GM18858 (cell line): ENCODE results near the gene CENPP.

Experiments
- ATAC-seq: cut with Tn5 transposase; IDR thresholded peaks from one replicate; pipeline ENCODE4 v1.9.1; 2021; ENCODE audit not compliant: unreplicated experiment

The CENPP gene

DNA sequence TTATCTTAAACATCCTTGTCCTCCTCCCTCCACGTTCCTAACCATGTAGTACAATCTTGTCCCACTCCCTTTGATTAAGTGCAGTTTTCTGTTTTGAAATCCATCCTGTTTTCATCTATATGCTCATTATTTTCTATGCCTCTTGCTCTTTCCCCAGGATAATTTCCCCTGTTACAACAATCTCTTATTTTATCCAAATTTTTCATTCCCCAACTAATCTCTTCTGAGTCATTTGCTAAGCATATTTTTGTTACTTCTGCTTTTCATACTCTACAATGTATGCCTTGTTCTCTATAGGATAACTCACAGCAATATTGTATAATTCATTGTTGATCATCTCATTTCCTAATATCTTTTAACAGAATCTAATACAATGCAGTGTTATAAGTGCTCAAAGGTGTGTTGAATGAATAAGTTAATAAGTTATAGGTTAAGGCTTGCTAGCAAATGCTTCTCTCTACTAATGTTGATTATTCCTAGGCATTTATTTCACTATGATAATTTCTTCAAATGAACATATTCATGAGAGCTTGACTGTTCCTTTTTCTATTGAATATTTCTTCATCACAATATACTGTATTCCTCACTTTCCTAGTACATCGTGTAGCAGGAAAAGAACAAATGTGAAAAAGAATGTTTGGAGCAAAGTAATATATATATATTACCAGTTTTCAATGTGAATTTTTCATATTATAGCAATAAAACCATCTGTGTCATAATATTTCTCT is 97.0 kb downstream of the CENPP start:
- no peak for ATAC-seq

DNA sequence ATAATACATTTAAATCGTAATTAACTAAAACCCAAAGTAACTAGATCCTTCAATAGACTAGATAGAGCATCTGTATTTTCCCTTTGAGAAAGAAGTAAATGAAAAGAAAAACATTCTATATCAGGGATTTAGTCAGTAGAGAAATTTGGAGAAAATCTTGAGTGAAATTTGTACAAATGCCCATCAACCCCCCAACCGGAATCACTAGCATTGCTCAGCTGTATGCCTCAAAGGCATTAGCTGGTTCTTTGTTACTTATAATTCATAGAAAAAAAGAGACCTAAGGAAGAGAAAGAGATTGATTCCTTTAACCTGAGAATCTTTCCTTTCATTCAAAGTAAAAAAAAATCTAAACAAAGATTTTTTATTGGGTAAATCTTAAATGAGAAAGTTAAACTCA is 97.9 kb downstream of the CENPP start:
- no peak for ATAC-seq

GRCh38 chr9:92424340-92424739 is 98.6 kb downstream of the CENPP start, which contains the start of gene OMD:
Gene OMD, minus strand, starts transcription at chr9:92424471. Its CDS starts 6,913 bp downstream, at chr9:92417558.
- ATAC-seq = no peak

- no peak for ATAC-seq
Observed at GRCh38 chr9:92425474-92425873, 99.7 kb downstream of the CENPP start.

- no peak for ATAC-seq
Observed at GRCh38 chr9:92426501-92427145, 100.9 kb downstream of the CENPP start.

- no peak for ATAC-seq
Observed at GRCh38 chr9:92429836-92430235, 104.1 kb downstream of the CENPP start.

DNA sequence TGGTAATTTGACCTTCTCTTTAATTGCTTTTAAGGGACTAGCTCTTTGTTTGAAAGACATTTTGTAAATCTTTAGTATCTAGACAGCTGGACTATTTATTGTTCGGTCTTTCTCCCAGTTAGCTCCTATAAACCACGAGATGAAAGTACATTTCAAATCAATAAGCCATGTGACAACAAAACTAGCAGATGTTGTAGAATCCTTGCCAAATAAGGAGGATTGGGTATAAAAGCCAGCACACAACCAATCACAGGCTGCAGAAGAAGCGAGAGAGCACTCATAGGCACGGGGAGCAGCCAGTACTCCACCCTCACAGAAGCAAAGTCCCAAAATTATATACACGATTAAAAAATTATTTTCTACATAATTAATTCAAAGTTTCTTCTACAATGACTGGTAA is 106.6 kb downstream of the CENPP start:
- no peak for ATAC-seq

DNA sequence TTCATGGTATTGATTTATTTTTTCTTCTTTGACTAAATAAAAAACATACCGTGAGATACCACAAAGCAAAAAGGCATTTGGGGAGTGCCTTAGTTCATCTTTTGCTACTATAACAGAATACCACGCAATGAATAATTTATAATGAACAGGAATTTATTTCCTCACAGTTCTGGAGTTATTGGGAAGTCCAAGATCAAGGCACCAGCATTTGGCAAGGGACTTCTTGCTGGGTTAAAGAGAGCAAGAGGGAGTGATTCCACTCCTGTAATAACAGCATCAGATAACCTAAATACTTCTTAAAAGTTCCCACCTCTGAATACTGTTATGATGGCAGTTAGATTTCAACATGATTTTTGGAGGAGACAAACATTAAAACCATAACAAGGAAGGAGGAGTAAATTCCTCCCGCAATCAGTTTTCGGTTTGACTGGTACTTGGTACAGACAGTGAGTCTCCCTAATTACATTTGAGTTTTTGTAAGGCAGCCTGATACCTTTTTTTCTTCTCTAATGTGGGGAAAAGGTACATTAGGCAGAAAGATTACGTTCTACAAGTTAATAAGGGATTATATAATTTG is 107.3 kb downstream of the CENPP start:
- no peak for ATAC-seq

- no peak for ATAC-seq
Observed at GRCh38 chr9:92435263-92435662, 109.5 kb downstream of the CENPP start.

- no peak for ATAC-seq
Observed at GRCh38 chr9:92438900-92439526, 113.3 kb downstream of the CENPP start.

DNA sequence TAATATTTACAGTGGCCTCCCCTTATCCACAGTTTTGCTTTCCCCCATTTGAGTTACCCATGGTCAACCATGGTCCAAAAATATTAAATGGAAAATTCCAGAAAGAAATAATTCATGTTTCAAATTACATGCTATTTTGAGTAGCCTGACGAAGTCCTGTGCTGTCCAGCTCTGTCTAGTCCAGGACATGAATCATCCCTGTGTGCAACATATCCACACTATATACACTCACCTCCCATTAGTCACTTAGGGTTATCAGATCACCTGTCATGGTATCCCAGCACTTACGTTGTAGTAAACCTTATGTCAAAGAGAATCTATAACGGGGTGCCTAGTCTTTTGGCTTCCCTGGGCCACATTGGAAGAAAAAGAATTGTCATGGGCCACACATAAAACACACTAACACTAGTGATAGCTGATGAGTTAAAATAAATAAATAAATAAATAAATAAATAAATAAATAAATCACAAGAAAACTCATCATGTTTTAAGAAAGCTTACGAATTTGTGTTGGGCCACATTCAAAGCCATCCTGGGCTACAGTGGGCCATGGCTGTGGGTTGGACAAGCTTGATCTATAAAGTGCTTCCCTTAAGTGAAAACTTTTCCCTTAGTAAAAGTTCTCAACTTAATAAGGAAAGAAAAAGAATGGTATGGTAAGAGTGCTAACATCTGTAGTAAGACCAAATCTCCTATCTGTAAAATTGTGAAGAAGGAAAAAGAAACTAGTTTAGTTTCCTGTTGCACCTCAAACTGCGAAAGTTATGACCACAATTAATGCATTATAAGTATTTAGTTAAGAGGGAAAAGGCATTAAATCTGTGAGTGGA is 114.4 kb downstream of the CENPP start:
- ATAC-seq = no peak

- no peak for ATAC-seq
Observed at GRCh38 chr9:92440751-92441046, 114.9 kb downstream of the CENPP start.

DNA sequence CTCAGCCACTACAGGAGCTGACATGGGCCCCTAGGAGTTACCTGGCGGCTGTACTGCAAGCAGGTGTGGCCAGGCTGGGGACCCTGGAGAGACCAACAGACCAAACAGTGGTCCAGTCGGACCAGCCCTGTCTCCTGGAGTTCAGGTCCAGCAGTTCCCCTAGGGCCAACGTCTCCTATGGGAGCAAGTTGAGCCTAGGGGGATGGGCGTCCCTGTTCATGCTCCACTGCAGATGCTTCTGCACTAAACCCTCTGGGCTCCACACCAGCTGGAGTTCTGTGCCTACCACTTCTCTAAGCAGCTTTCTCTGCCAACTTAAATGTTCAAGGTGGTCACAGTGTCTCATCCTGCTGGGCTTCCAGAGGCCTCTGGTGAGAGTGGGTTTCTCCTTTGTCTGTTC is 119.1 kb downstream of the CENPP start:
- ATAC-seq = no peak

DNA sequence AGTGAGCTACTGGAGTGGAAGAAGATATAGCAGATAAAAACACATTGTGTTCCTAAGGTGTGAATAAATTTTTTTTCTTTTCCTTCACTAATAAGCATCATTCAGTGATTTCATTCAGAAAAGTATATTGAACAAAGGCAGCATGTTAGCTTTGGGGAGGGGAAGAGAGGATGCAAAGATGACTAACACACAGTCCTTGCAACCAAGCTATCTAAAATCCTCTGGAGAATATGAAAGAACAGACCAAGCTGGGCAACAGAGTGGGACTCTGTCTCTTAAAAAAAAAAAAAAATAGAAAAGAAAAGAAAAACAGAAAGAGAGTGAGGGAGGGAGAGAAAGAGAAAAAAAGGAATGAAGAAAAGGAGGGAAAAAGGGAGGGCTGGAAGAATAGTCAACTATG is 120.8 kb downstream of the CENPP start:
- ATAC-seq = no peak

GRCh38 chr9:92455217-92455616 is 129.5 kb downstream of the CENPP start:
- no peak for ATAC-seq

GRCh38 chr9:92457576-92457975 is 131.8 kb downstream of the CENPP start:
- no peak for ATAC-seq

GRCh38 chr9:92463387-92463786 is 137.6 kb downstream of the CENPP start:
- ATAC-seq = no peak

DNA sequence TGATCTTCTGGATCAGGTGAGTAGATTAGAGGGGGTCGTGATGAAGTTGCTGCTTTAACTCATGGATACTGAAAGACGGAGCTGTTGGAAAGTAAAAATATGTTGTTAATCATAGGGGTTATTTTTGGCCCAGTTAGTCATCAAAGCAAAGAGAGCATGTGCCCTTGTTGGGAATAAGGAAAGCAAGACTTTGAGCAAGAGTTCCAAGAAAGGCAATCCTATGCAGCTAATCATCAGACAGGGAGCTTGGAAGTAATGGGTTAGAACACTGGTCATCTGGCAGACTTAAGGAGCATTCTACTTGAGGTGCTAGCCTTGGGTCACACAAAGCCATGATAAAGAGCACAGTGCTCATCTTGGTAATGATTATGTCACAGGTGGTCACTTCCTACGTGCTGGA is 138.2 kb downstream of the CENPP start:
- ATAC-seq = no peak

GRCh38 chr9:92467041-92467440 is 141.3 kb downstream of the CENPP start:
- ATAC-seq = no peak

GRCh38 chr9:92467511-92467910 is 141.8 kb downstream of the CENPP start:
- ATAC-seq = no peak

GRCh38 chr9:92468206-92468605 is 142.5 kb downstream of the CENPP start:
- ATAC-seq = no peak
